CD4-positive, alpha-beta T cell treated with Interleukin-15 for 1 hour (primary cell): ENCODE results near the gene ILKAP.
A peak's percentile ranks its signal among the peaks of the same experiment; 100 is the strongest.

Experiments used
- DNase-seq: peaks from one replicate; pipeline ENCODE4 v3.0.0-alpha.2; 2020

ILKAP gene

GRCh38 chr2:238149841-238150572 lies 53.5 kb downstream of the ILKAP start:
- DNase-seq: no peak

- no peak for DNase-seq
Observed at GRCh38 chr2:238148981-238149380, 54.5 kb downstream of the ILKAP start.

GRCh38 chr2:238146884-238147544 lies 56.5 kb downstream of the ILKAP start:
- DNase-seq: no peak

GRCh38 chr2:238145851-238146250 lies 57.6 kb downstream of the ILKAP start:
- no peak for DNase-seq

GRCh38 chr2:238145046-238145445 lies 58.4 kb downstream of the ILKAP start:
- no peak for DNase-seq

GRCh38 chr2:238144262-238144661 lies 59.2 kb downstream of the ILKAP start:
- DNase-seq: no peak

- DNase-seq: peak; percentile 29
Observed at GRCh38 chr2:238143239-238143951, 60.1 kb downstream of the ILKAP start.

GRCh38 chr2:238142382-238143205 lies 60.9 kb downstream of the ILKAP start:
- DNase-seq: no peak

- peak; percentile 37 for DNase-seq
Observed at GRCh38 chr2:238141541-238142318, 61.8 kb downstream of the ILKAP start.

GRCh38 chr2:238140721-238141540 lies 62.6 kb downstream of the ILKAP start:
- no peak for DNase-seq

GRCh38 chr2:238140040-238140439 lies 63.5 kb downstream of the ILKAP start:
- DNase-seq: no peak

- DNase-seq: no peak
Observed at GRCh38 chr2:238139196-238140039, 64.1 kb downstream of the ILKAP start.

GRCh38 chr2:238138331-238139195 lies 64.9 kb downstream of the ILKAP start, which contains the start of gene KLHL30:
KLHL30 (plus strand) TSS chr2:238138668; CDS start chr2:238140755, 2,087 bp downstream.
- no peak for DNase-seq

- DNase-seq: no peak
Observed at GRCh38 chr2:238137885-238138284, 65.6 kb downstream of the ILKAP start.

- DNase-seq: peak; percentile 76
Observed at GRCh38 chr2:238136820-238137537, 66.5 kb downstream of the ILKAP start.

GRCh38 chr2:238135601-238136150 lies 67.8 kb downstream of the ILKAP start:
- no peak for DNase-seq

GRCh38 chr2:238134393-238134785 lies 69.1 kb downstream of the ILKAP start:
- DNase-seq: no peak
